Small intestine (tissue), 16 donors: ENCODE results near the gene BCAT1. TPM values are rescaled to one million over a fixed set of nuclear protein-coding genes. Genes with fewer than 3 reads are reported as not detected.

Experiments
- DNase-seq, 2 donors: peaks; one replicate each; pipeline versions ENCODE4 v3.0.0 to v3.0.0-alpha.2; 2013
- FAIRE-seq: peaks from 2 replicates; lab custom pipeline; 2012; peaks lifted over from hg19 to GRCh38; lab: Jason Lieb, UNC
- H3K27ac ChIP-seq, 3 donors: one replicate each; pipeline ENCODE4 v1.5.1; 2013; ENCODE audit warnings: low read length in 2 of 3, mild to moderate bottlenecking in 2 of 3, control low read depth in 1 of 3, inconsistent platforms in 1 of 3, low read depth in 1 of 3, moderate library complexity in 1 of 3
- H3K27me3 ChIP-seq, 3 donors: one replicate each; pipeline ENCODE4 v1.6.1; 2013; ENCODE audit warnings: low read length in 3 of 3, inconsistent platforms in 1 of 3; ENCODE audit not compliant: control insufficient read depth in 3 of 3, insufficient read depth in 3 of 3
- H3K36me3 ChIP-seq, 3 donors: one replicate each; pipeline ENCODE4 v1.6.1; 2013; ENCODE audit warnings: low read length in 3 of 3, inconsistent platforms in 1 of 3, low read depth in 1 of 3, mild to moderate bottlenecking in 1 of 3, moderate library complexity in 1 of 3; ENCODE audit not compliant: control insufficient read depth in 3 of 3, insufficient read depth in 2 of 3
- H3K4me1 ChIP-seq, 3 donors: one replicate each; pipeline ENCODE4 v1.6.1; 2013; ENCODE audit warnings: low read length in 2 of 3, inconsistent platforms in 1 of 3, low read depth in 1 of 3, mild to moderate bottlenecking in 1 of 3, moderate library complexity in 1 of 3; ENCODE audit not compliant: control insufficient read depth in 3 of 3, insufficient read depth in 2 of 3
- H3K4me3 ChIP-seq, 3 donors: one replicate each; pipeline ENCODE4 v1.5.1; 2013; ENCODE audit warnings: low read length in 3 of 3, control low read depth in 1 of 3, inconsistent platforms in 1 of 3, low read depth in 1 of 3, mild to moderate bottlenecking in 1 of 3, moderate library complexity in 1 of 3
- H3K9me3 ChIP-seq, 2 donors: one replicate each; pipeline ENCODE4 v1.6.1; 2013; ENCODE audit warnings: low read depth in 1 of 2, low read length in 1 of 2; ENCODE audit not compliant: control insufficient read depth in 2 of 2, insufficient read depth in 1 of 2
- WGBS, 3 donors: extraction: QIAGEN DNeasy Blood & Tissue Kit; methylation state at CpG; one replicate each; pipeline ENCODE4 v1.1.7; 2013; 5-methylcytosine and 5-hydroxymethylcytosine counted together
- long read RNA-seq, 10 donors: transcript quantifications; one replicate each; lab custom pipeline, GENCODE V29; 2026
- polyA plus RNA-seq, 4 donors: library from polyadenylated mRNA; stranded (reverse) in 3 of 4; unstranded in 1 of 4; fragments of 200-250 nt in 3 of 4; fragments of 120-200 nt in 1 of 4; gene quantifications; one replicate each; pipeline versions ENCODE4 v1.2.1 to v1.2.3, GENCODE V29; 2013
- donor health status: healthy with polysubstance abuse.
- donor health status: control.
- donor health status: control.
- donor health status: Bipolar disorder and iron deficiency.
- donor health status: healthy.

Gene BCAT1
- 1 to 10 TPM in 3 of 4 donors, under 1 TPM in 1; 0.22 to 5.3 (median 3.0) TPM for polyA plus RNA-seq
- long read RNA-seq, donor 1: 0 reads
- long read RNA-seq, donor 2, full-length matches to known transcripts: 2 of 2 reads
- long read RNA-seq, donor 2, partial matches to known transcripts: 0 of 2 reads
- long read RNA-seq, donor 2, other reads (novel, unspliced or antisense): 0 of 2 reads
- long read RNA-seq, donor 3: 0 reads
- long read RNA-seq, donor 4: 0 reads
- long read RNA-seq, donor 5: 0 reads
- long read RNA-seq, donor 6, full-length matches to known transcripts: 1 of 1 reads
- long read RNA-seq, donor 6, partial matches to known transcripts: 0 of 1 reads
- long read RNA-seq, donor 6, other reads (novel, unspliced or antisense): 0 of 1 reads
- long read RNA-seq, donor 7: 0 reads
- long read RNA-seq, donor 8, full-length matches to known transcripts: 1 of 1 reads
- long read RNA-seq, donor 8, partial matches to known transcripts: 0 of 1 reads
- long read RNA-seq, donor 8, other reads (novel, unspliced or antisense): 0 of 1 reads
- long read RNA-seq, donor 9: 0 reads
- long read RNA-seq, donor 10, full-length matches to known transcripts: 7 of 7 reads
- long read RNA-seq, donor 10, partial matches to known transcripts: 0 of 7 reads
- long read RNA-seq, donor 10, other reads (novel, unspliced or antisense): 0 of 7 reads

GRCh38 chr12:24948757-24949722 is at the start of gene BCAT1:
Gene BCAT1 (minus strand): TSS chr12:24949101. CDS start chr12:24948932, 169 bp downstream.
- 5 to 7% (median 7%) methylated on average over 52 of the region's 52 CpGs for WGBS, 3 donors

GRCh38 chr12:24997970-24998582 is 49.2 kb upstream of the BCAT1 start:
- H3K9me3 ChIP-seq: no peaks in the 10 kb centered on the region
- H3K27me3 ChIP-seq: no peaks in the 10 kb centered on the region
- WGBS, 3 donors: 32 to 54% (median 40%) methylated on average over 4 of the region's 4 CpGs
- no peaks in the 10 kb centered on the region for H3K4me1 ChIP-seq
- H3K4me3 ChIP-seq: no peak overlapping the region
- no peaks in the 10 kb centered on the region for H3K36me3 ChIP-seq
- DNase-seq: no peak
- H3K27ac ChIP-seq: no peak overlapping the region
- no peak for FAIRE-seq

More at GRCh38 chr12:24948757-24949722, at the start of gene BCAT1:
- FAIRE-seq: no peak
- peak within 1 kb of the TSS; percentile 24 to 46 (median 45) for H3K4me3 ChIP-seq
- peaks cover 0 to 2% (median 0%) of the 10 kb centered on the region in 3 donors for H3K4me1 ChIP-seq
- no peaks in the 10 kb centered on the region for H3K36me3 ChIP-seq
- no peaks in the 10 kb centered on the region for H3K9me3 ChIP-seq
- H3K27ac ChIP-seq: peak within 1 kb of the TSS in 2 of 3 donors; percentile 1 to 9
- H3K27me3 ChIP-seq: peaks cover 4 to 49% (median 8%) of the 10 kb centered on the region in 3 donors
- peak in 1 of 2 donors; percentile 37 for DNase-seq

- no peak overlapping the region for H3K4me3 ChIP-seq
- no peak overlapping the region for H3K27ac ChIP-seq
- H3K9me3 ChIP-seq: no peaks in the 10 kb centered on the region
- DNase-seq (no peak), FAIRE-seq (no peak)
- H3K36me3 ChIP-seq: no peaks in the 10 kb centered on the region
- no peaks in the 10 kb centered on the region for H3K4me1 ChIP-seq
- no peaks in the 10 kb centered on the region for H3K27me3 ChIP-seq
- WGBS, 3 donors: 88 to 91% (median 88%) methylated on average over 6 of the region's 6 CpGs
Measured at GRCh38 chr12:24997496-24997895, 48.6 kb upstream of the BCAT1 start.

GRCh38 chr12:24996820-24997219 is 47.9 kb upstream of the BCAT1 start:
- Histone ChIP-seq H3K36me3 (no peaks in the 10 kb centered on the region), H3K27me3 (no peaks in the 10 kb centered on the region), H3K27ac (no peak overlapping the region), H3K4me3 (no peak overlapping the region), H3K9me3 (no peaks in the 10 kb centered on the region), H3K4me1 (no peaks in the 10 kb centered on the region)
- no peak for FAIRE-seq
- WGBS, 3 donors: 86 to 94% (median 88%) methylated on average over 5 of the region's 5 CpGs
- no peak for DNase-seq

GRCh38 chr12:24996102-24996797 is 47.3 kb upstream of the BCAT1 start:
- 56 to 76% (median 66%) methylated on average over 8 of the region's 8 CpGs for WGBS, 3 donors
- H3K27ac ChIP-seq: no peak overlapping the region

GRCh38 chr12:24993793-24994192 is 44.9 kb upstream of the BCAT1 start:
- whole genome bisulfite sequencing, 3 donors: 91 to 93% (median 91%) methylated on average over 4 of the region's 4 CpGs
- DNase-seq: no peak
- Histone ChIP-seq H3K27me3 (no peaks in the 10 kb centered on the region), H3K4me1 (no peaks in the 10 kb centered on the region), H3K27ac (no peak overlapping the region), H3K36me3 (no peaks in the 10 kb centered on the region), H3K9me3 (no peaks in the 10 kb centered on the region), H3K4me3 (no peak overlapping the region)
- FAIRE-seq: no peak

More at GRCh38 chr12:24996102-24996797, 47.3 kb upstream of the BCAT1 start:
- no peaks in the 10 kb centered on the region for H3K36me3 ChIP-seq
- no peak overlapping the region for H3K4me3 ChIP-seq
- H3K9me3 ChIP-seq: no peaks in the 10 kb centered on the region
- no peaks in the 10 kb centered on the region for H3K27me3 ChIP-seq
- DNase-seq (no peak), FAIRE-seq (no peak)
- H3K4me1 ChIP-seq: no peaks in the 10 kb centered on the region

- FAIRE-seq (peak; percentile 93), DNase-seq (peak; percentile 61 to 66)
- 36 to 40% (median 38%) methylated on average over 9 of the region's 9 CpGs for WGBS, 3 donors
Measured at GRCh38 chr12:24991209-24992049, 42.5 kb upstream of the BCAT1 start.

More at GRCh38 chr12:24991209-24992049, 42.5 kb upstream of the BCAT1 start:
- no peak overlapping the region for H3K4me3 ChIP-seq
- no peaks in the 10 kb centered on the region for H3K27me3 ChIP-seq
- no peaks in the 10 kb centered on the region for H3K4me1 ChIP-seq
- no peak overlapping the region for H3K27ac ChIP-seq
- H3K36me3 ChIP-seq: no peaks in the 10 kb centered on the region
- no peaks in the 10 kb centered on the region for H3K9me3 ChIP-seq
